ENCODE results near the gene FBL. TPM values are rescaled to one million over a fixed set of nuclear protein-coding genes. Genes with fewer than 3 reads are reported as not detected.

Gene FBL
- total and polyA plus RNA-seq, 2 of the 8 experiments (the other 6 are each of a cell fraction or from before 2014, with no cell fraction given) = 790 to 1,361 TPM

DNA sequence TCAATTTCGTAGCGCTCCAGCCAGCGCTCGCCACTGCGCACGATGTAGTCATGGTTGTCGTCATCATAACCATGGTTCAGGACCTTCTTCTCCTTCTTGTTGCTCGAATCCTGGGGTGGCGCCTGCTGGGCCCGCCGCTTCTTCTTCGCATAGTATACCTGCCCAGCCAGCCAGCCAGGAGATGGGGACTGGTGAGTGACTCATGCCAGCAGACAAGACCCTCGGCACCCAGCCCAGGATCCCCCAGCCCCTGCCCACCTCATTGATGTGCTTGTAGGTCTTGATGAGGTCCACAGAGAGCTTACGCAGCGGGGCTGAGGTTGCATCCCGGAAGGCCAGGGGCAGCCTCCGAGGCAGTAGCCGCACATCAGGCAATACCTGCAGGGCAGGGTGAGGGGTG is 15.8 kb downstream of the FBL start:
- WGBS, 2 experiments (ENCODE audit: extremely low coverage in 1 of 2, insufficient coverage in 1 of 2, insufficient read length in 1 of 2, insufficient replicate concordance in 2 of 2, low coverage in 1 of 2, low lambda C conversion rate in 2 of 2, missing lambda C conversion rate in 1 of 2) = 93% methylated on average over 18 of the region's 18 CpGs; no CpG with 5 or more reads in 1 of the 2 experiments
- POLR2A ChIA-PET (ENCODE audit: partially characterized antibody) = no interaction called here
- CTCF ChIA-PET (ENCODE audit: partially characterized antibody) = no interaction called here
- no peak overlapping the region for H3K23ac ChIP-seq (ENCODE audit: insufficient read length)
- no peak overlapping the region for H2BK12ac ChIP-seq (ENCODE audit: low read depth, low read length)
- no peaks in the 10 kb centered on the region for H3K27me3 ChIP-seq (replicated peaks in 1 of 4; ENCODE audit: control insufficient read depth in 3 of 4, extremely low read depth in 1 of 4, insufficient read depth in 3 of 4, low read length in 3 of 4)
- H2BK5ac ChIP-seq (ENCODE audit: low read depth, low read length) = no peak overlapping the region
- H3K27ac ChIP-seq (ENCODE audit: low read depth, low read length) = no peak overlapping the region
- no peak overlapping the region for H2AK5ac ChIP-seq (ENCODE audit: low read depth, low read length)
- no peak overlapping the region for H3K4me2 ChIP-seq (ENCODE audit: insufficient read depth in 1 of 2, low read depth in 2 of 2, low read length in 2 of 2)
- peaks cover 0 to 2% of the 10 kb centered on the region in 2 experiments for H4K20me1 ChIP-seq (replicated peaks in 1 of 2; ENCODE audit: control insufficient read depth in 1 of 2, insufficient read depth in 2 of 2, low read length in 2 of 2)
- H3K36me3 ChIP-seq (ENCODE audit: control insufficient read depth in 2 of 4, insufficient read depth in 4 of 4, low read length in 3 of 4) = peaks cover 17 to 44% (median 35%) of the 10 kb centered on the region in 4 experiments; a peak in 7 of 8 replicates
- H3K4ac ChIP-seq (replicated peaks; ENCODE audit: insufficient read length, low read depth, low read length) = no peak overlapping the region
- DNase-seq (ENCODE audit: low read depth in 1 of 2, low spot score in 2 of 2) = no peak
- no peak overlapping the region for H4K8ac ChIP-seq (ENCODE audit: extremely low read depth, insufficient read depth, low read length)
- no peak overlapping the region for H4K5ac ChIP-seq (ENCODE audit: insufficient read length, low read depth, low read length)
- peaks cover 0 to 10% (median 4%) of the 10 kb centered on the region in 4 experiments; a peak in 5 of 7 replicates for H3K4me1 ChIP-seq (replicated peaks in 1 of 4; ENCODE audit: control insufficient read depth in 3 of 4, insufficient read depth in 4 of 4, low read length in 3 of 4)
- no peak overlapping the region for H3K9ac ChIP-seq (replicated peaks in 1 of 4; ENCODE audit: extremely low read depth in 1 of 4, low read depth in 3 of 4, low read length in 3 of 4)
- peaks cover 0 to 16% of the 10 kb centered on the region in 2 experiments; a peak in 2 of 4 replicates for H3K79me2 ChIP-seq (ENCODE audit: control insufficient read depth in 1 of 2, insufficient read depth in 2 of 2, low read length in 2 of 2)
- no peak overlapping the region for H3K14ac ChIP-seq (ENCODE audit: insufficient read length)
- H2BK15ac ChIP-seq (ENCODE audit: low read length) = no peak overlapping the region
- no peak overlapping the region for H2BK120ac ChIP-seq (replicated peaks; ENCODE audit: low read depth, low read length)
- H3K9me3 ChIP-seq (ENCODE audit: insufficient read depth in 2 of 2, low read depth in 1 of 2, low read length in 1 of 2) = no peaks in the 10 kb centered on the region
- H3K23me2 ChIP-seq (ENCODE audit: low read depth, low read length) = peaks cover 3% of the 10 kb centered on the region; the same call in 1 of the 2 replicates
- no peak overlapping the region for H3K56ac ChIP-seq (replicated peaks; ENCODE audit: insufficient read length, low read depth, low read length)
- H3K18ac ChIP-seq (ENCODE audit: extremely low read depth, low read length) = no peak overlapping the region
- H2AFZ ChIP-seq (ENCODE audit: low read length) = no peak overlapping the region
- H2BK20ac ChIP-seq (ENCODE audit: low read length) = no peak overlapping the region
- FAIRE-seq = no peak
- H4K91ac ChIP-seq (replicated peaks; ENCODE audit: insufficient read length, low read length) = no peak overlapping the region
- no peak overlapping the region for H3K4me3 ChIP-seq (ENCODE audit: extremely low read depth in 1 of 4, insufficient read depth in 2 of 4, low read depth in 3 of 4, low read length in 4 of 4)
- H3K79me1 ChIP-seq (ENCODE audit: low read depth, low read length) = peaks cover 4% of the 10 kb centered on the region; the same call in 1 of the 2 replicates
- TF ChIP-seq CREB1 (IDR thresholded peaks at IDR 0.05) = no peak
- TF ChIP-seq SP2 (IDR thresholded peaks at IDR 0.05; ENCODE audit: low read length) = no peak
- no peak for TF ChIP-seq TEAD4 (IDR thresholded peaks at IDR 0.05; ENCODE audit: low read depth, low read length)
- no peak for TF ChIP-seq SP1 (IDR thresholded peaks at IDR 0.05; ENCODE audit: low read depth, low read length)
- no peak for TF ChIP-seq RAD21 (IDR thresholded peaks at IDR 0.05 in 1 of 2, conservative IDR thresholded peaks at IDR 0.05 in 1 of 2; ENCODE audit: low read depth in 2 of 2, low read length in 2 of 2)
- no peak for TF ChIP-seq BACH1 (IDR thresholded peaks at IDR 0.05; ENCODE audit: low read length)
- no peak for TF ChIP-seq TBP (IDR thresholded peaks at IDR 0.05; ENCODE audit: low read depth, low read length)
- no peak for TF ChIP-seq NANOG (IDR thresholded peaks at IDR 0.05; ENCODE audit: insufficient read depth, low read depth, low read length, poor library complexity, severe bottlenecking)
- TF ChIP-seq TAF1 (IDR thresholded peaks at IDR 0.05; ENCODE audit: low read depth, low read length) = no peak
- no peak for TF ChIP-seq YY1 (IDR thresholded peaks at IDR 0.05; ENCODE audit: low read depth, low read length)
- TF ChIP-seq, protein P1, sequence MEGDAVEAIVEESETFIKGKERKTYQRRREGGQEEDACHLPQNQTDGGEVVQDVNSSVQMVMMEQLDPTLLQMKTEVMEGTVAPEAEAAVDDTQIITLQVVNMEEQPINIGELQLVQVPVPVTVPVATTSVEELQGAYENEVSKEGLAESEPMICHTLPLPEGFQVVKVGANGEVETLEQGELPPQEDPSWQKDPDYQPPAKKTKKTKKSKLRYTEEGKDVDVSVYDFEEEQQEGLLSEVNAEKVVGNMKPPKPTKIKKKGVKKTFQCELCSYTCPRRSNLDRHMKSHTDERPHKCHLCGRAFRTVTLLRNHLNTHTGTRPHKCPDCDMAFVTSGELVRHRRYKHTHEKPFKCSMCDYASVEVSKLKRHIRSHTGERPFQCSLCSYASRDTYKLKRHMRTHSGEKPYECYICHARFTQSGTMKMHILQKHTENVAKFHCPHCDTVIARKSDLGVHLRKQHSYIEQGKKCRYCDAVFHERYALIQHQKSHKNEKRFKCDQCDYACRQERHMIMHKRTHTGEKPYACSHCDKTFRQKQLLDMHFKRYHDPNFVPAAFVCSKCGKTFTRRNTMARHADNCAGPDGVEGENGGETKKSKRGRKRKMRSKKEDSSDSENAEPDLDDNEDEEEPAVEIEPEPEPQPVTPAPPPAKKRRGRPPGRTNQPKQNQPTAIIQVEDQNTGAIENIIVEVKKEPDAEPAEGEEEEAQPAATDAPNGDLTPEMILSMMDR (IDR thresholded peaks at IDR 0.05; ENCODE audit: control extremely low read depth in 1 of 3, insufficient read depth in 1 of 3, low read depth in 1 of 3, low read length in 3 of 3) = no peak
- no peak for TF ChIP-seq SIX5 (IDR thresholded peaks at IDR 0.05; ENCODE audit: low read depth, low read length)
- TF ChIP-seq TCF12 (IDR thresholded peaks at IDR 0.05; ENCODE audit: low read depth, low read length) = no peak
